OCI-LY3 (cell line): ENCODE results near the gene GCKR.

Experiments used
- H2AFZ ChIP-seq: fragments of 200-600, 300-600 bp; shearing (Covaris generic); 2 replicates; pipeline ENCODE4 v1.6.0; 2014; ENCODE audit warnings: antibody characterized with exemption, low read depth, low read length
- H3K27ac ChIP-seq: fragments of 200-600, 300-600 bp; sonication (generic); 2 replicates; pipeline ENCODE4 v1.5.1; 2014; ENCODE audit warnings: mild to moderate bottlenecking, low read length, moderate library complexity, mixed read lengths
- H3K27me3 ChIP-seq: fragments of 200-600, 300-600 bp; sonication (generic); 2 replicates; pipeline ENCODE4 v1.6.1; 2014; ENCODE audit warnings: low read depth, low read length, mixed read lengths
- H3K36me3 ChIP-seq: fragments of 200-600, 300-600 bp; sonication (generic); replicated peaks from 2 replicates; pipeline ENCODE3; 2014; ENCODE audit warnings: low read depth, low read length, mixed read lengths
- H3K4me1 ChIP-seq: fragments of 300-600, 200-600 bp; sonication (generic); 2 replicates; pipeline ENCODE4 v1.6.1; 2014; ENCODE audit warnings: low read length, mixed read lengths
- H3K4me2 ChIP-seq: fragments of 200-600, 300-600 bp; sonication (generic); 2 replicates; pipeline ENCODE4 v1.6.1; 2014; ENCODE audit warnings: low read length, mixed read lengths
- H3K4me3 ChIP-seq: fragments of 300-600, 200-600 bp; sonication (generic); 2 replicates; pipeline ENCODE4 v1.5.1; 2014; ENCODE audit warnings: antibody characterized with exemption, mild to moderate bottlenecking, low read length, moderate library complexity
- H3K79me2 ChIP-seq: fragments of 300-600, 200-600 bp; shearing (Covaris generic); 2 replicates; pipeline ENCODE4 v1.6.1; 2014; ENCODE audit warnings: mild to moderate bottlenecking, low read length, mixed read lengths
- H3K9ac ChIP-seq: fragments of 300-600, 200-600 bp; shearing (Covaris generic); 2 replicates; pipeline ENCODE4 v1.6.0; 2014; ENCODE audit warnings: mild to moderate bottlenecking, low read length, moderate library complexity
- H3K9me3 ChIP-seq: fragments of 200-600, 300-600 bp; shearing (Covaris generic); 2 replicates; pipeline ENCODE4 v1.6.1; 2014; ENCODE audit warnings: low read length, mixed read lengths; ENCODE audit not compliant: insufficient read depth
- H4K20me1 ChIP-seq: fragments of 200-600, 300-600 bp; sonication (generic); 2 replicates; pipeline ENCODE4 v1.6.1; 2016; ENCODE audit warnings: low read length, mixed read lengths; ENCODE audit not compliant: insufficient read depth
- EZH2phosphoT487 ChIP-seq: fragments of 200-600 bp; shearing (Covaris generic); IDR thresholded peaks from 2 replicates; pipeline ENCODE4 v1.6.1; 2018; ENCODE audit warnings: antibody characterized with exemption, mixed run types, low read depth
- TF ChIP-seq, protein P1 (sequence below): fragments of 200-600, 300-600 bp; sonication (generic); IDR thresholded peaks from 2 replicates; pipeline ENCODE4 v1.5.1; 2014; ENCODE audit warnings: antibody characterized with exemption, low read length, low read depth

The GCKR gene

GRCh38 chr2:27498975-27499374, 2.3 kb downstream of the GCKR start:
- Histone ChIP-seq H4K20me1 (no peaks in the 10 kb centered on the region), H3K4me3 (no peak overlapping the region), H2AFZ (no peak overlapping the region), H3K4me2 (no peak overlapping the region), H3K27me3 (0 out of 2 replicates have a peak, but pooled peaks cover 4% of the 10 kb centered on the region), H3K9ac (no peak overlapping the region), H3K9me3 (no peaks in the 10 kb centered on the region), H3K27ac (no peak overlapping the region), H3K4me1 (peaks cover 7% of the 10 kb centered on the region; the same call in 1 of the 2 replicates), H3K79me2 (no peaks in the 10 kb centered on the region), H3K36me3 (no peaks in the 10 kb centered on the region)
- TF ChIP-seq, protein P1, sequence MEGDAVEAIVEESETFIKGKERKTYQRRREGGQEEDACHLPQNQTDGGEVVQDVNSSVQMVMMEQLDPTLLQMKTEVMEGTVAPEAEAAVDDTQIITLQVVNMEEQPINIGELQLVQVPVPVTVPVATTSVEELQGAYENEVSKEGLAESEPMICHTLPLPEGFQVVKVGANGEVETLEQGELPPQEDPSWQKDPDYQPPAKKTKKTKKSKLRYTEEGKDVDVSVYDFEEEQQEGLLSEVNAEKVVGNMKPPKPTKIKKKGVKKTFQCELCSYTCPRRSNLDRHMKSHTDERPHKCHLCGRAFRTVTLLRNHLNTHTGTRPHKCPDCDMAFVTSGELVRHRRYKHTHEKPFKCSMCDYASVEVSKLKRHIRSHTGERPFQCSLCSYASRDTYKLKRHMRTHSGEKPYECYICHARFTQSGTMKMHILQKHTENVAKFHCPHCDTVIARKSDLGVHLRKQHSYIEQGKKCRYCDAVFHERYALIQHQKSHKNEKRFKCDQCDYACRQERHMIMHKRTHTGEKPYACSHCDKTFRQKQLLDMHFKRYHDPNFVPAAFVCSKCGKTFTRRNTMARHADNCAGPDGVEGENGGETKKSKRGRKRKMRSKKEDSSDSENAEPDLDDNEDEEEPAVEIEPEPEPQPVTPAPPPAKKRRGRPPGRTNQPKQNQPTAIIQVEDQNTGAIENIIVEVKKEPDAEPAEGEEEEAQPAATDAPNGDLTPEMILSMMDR = no peak
- no peak for TF ChIP-seq EZH2phosphoT487

DNA sequence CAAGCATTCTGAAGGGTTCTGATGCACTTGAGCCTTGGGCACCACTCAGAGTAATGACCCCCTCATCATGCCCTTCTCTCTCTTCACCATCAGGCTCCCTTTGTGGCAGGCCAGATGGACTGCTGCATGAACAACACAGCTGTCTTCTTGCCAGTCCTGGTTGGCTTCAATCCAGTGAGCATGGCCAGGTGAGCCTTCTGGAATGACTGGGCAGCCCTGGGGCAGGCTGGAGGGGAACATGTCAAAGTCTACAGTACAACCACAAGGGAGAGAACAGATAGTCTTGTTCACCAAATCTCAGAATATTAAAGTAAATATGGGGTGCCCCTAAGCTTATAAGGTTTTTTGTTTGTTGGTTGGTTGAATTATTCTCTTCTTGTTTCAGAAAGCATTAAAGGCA, 4.4 kb downstream of the GCKR start:
- no peak overlapping the region for H3K4me3 ChIP-seq
- H3K9ac ChIP-seq = no peak overlapping the region
- no peaks in the 10 kb centered on the region for H3K36me3 ChIP-seq
- no peak for TF ChIP-seq EZH2phosphoT487
- TF ChIP-seq, protein P1 = no peak
- no peak overlapping the region for H3K4me2 ChIP-seq
- H3K9me3 ChIP-seq = no peaks in the 10 kb centered on the region
- H4K20me1 ChIP-seq = no peaks in the 10 kb centered on the region
- H3K4me1 ChIP-seq = peaks cover 7% of the 10 kb centered on the region; the same call in 1 of the 2 replicates
- H2AFZ ChIP-seq = no peak overlapping the region
- no peaks in the 10 kb centered on the region for H3K79me2 ChIP-seq
- 0 out of 2 replicates have a peak, but pooled peaks cover 3% of the 10 kb centered on the region for H3K27me3 ChIP-seq
- no peak overlapping the region for H3K27ac ChIP-seq

GRCh38 chr2:27502142-27502541, 5.5 kb downstream of the GCKR start:
- Histone ChIP-seq H3K79me2 (no peaks in the 10 kb centered on the region), H3K4me3 (no peak overlapping the region), H2AFZ (no peak overlapping the region), H3K27me3 (0 out of 2 replicates have a peak, but pooled peaks cover 2% of the 10 kb centered on the region), H3K36me3 (no peaks in the 10 kb centered on the region), H3K9ac (no peak overlapping the region), H3K9me3 (no peaks in the 10 kb centered on the region), H3K27ac (no peak overlapping the region), H3K4me2 (no peak overlapping the region), H3K4me1 (peaks cover 7% of the 10 kb centered on the region; the same call in 1 of the 2 replicates), H4K20me1 (no peaks in the 10 kb centered on the region)
- TF ChIP-seq, protein P1 = no peak
- no peak for TF ChIP-seq EZH2phosphoT487

DNA sequence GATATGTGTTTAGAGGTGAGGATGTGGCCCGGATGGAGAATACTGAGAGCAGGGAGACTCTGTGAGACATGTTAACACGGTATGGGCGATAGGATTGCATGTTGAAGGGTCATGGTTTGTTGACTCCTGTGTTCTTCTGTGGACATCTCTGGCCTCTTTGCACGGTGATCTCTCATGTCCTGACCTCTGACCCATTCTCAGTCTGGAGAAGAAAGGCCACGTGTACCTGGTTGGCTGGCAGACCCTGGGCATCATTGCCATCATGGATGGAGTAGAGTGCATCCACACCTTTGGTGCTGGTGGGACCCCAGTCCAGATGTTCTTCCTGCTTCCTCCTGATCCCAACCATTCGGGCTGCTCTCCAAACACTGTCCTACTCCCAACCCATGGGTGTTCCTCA, 9.9 kb downstream of the GCKR start:
- no peaks in the 10 kb centered on the region for H3K9me3 ChIP-seq
- H2AFZ ChIP-seq = no peak overlapping the region
- no peaks in the 10 kb centered on the region for H4K20me1 ChIP-seq
- no peaks in the 10 kb centered on the region for H3K27me3 ChIP-seq
- no peak overlapping the region for H3K4me2 ChIP-seq
- peaks cover 6% of the 10 kb centered on the region; the same call in 1 of the 2 replicates for H3K4me1 ChIP-seq
- H3K79me2 ChIP-seq = no peaks in the 10 kb centered on the region
- no peaks in the 10 kb centered on the region for H3K36me3 ChIP-seq
- H3K9ac ChIP-seq = no peak overlapping the region
- H3K4me3 ChIP-seq = no peak overlapping the region
- TF ChIP-seq EZH2phosphoT487 = no peak
- TF ChIP-seq, protein P1 = no peak
- H3K27ac ChIP-seq = no peak overlapping the region
